Chondrocyte (in vitro differentiated cells): ENCODE data around the gene DISC1. TPM values are rescaled to one million over a fixed set of nuclear protein-coding genes. Genes with fewer than 3 reads are reported as not detected.
"Not testable (repeated sequence)": the region's sequence is repeated elsewhere in the genome, so short reads cannot be mapped to it uniquely, and the experiment has no call there.

Source experiments
- DNase-seq: peaks from one replicate; pipeline ENCODE4 v3.0.0; 2021; ENCODE audit warnings: mixed read lengths, low spot score
- H3K27ac Mint-ChIP-seq: one replicate; pipeline ENCODE4 v1.8.0; 2021; ENCODE audit warnings: mild to moderate bottlenecking, moderate library complexity, mixed read lengths; ENCODE audit not compliant: unreplicated experiment
- H3K27me3 Mint-ChIP-seq: 2 replicates; pipeline ENCODE4 v1.8.0; 2021; ENCODE audit warnings: low read depth, mixed read lengths
- H3K36me3 Mint-ChIP-seq: 2 replicates; pipeline ENCODE4 v1.8.0; 2021; ENCODE audit warnings: low read depth, mixed read lengths
- H3K4me1 Mint-ChIP-seq: 2 replicates; pipeline ENCODE4 v1.8.0; 2021; ENCODE audit warnings: low read depth, mild to moderate bottlenecking, mixed read lengths
- H3K4me3 Mint-ChIP-seq: one replicate; pipeline ENCODE4 v1.8.0; 2021; ENCODE audit warnings: mild to moderate bottlenecking, moderate library complexity, mixed read lengths; ENCODE audit not compliant: unreplicated experiment
- H3K9me3 Mint-ChIP-seq: 2 replicates; pipeline ENCODE4 v1.8.0; 2021; ENCODE audit warnings: low read depth, mixed read lengths
- total RNA-seq: library from RNA; stranded (reverse); gene quantifications from 3 replicates; pipeline ENCODE4 v1.2.1, GENCODE V29; 2021
- TF ChIP-seq, protein P1 (sequence below): fragments of 200-600 bp; sonication (generic); IDR thresholded peaks from 2 replicates; pipeline ENCODE4 v1.5.0; 2021; ENCODE audit warnings: antibody characterized with exemption, mild to moderate bottlenecking, moderate library complexity

DISC1 gene
- total RNA-seq, 1 donor from 2014 or later: 5.0 TPM

DNA sequence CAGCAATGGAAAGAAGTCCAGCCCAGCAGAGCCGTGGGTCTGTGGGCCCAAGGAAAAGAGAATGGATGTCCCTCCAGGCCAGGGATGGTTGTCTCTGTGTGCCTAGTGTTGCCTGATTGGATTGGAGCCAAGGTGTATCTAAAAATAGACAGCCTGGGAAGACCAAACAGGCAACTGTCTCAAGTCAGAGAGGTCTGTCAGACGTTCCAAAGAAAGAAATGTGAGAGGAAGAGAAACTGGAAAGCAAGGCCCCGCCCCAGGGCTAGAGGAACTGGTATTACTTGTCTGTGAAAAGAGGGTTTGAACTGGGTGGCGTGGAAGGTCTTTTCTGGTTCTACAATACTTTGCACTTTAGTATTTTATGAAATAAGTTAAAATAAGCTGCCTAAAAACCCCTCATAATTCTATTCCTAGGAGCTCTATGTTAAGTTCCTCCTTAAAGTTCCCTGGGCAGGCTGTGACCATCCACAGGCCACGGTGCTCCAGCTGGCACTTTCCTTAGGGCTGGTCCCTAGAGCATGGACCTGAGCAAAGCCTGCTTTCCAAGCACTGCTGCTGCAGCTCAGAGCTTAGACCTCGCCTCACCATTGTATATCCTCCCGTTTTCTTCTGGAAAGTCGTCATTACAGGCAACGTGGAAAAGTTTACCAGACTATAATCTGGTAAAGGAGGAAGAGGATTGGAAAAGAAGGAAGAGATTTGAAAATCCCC, 151.6 kb downstream of the DISC1 start:
- Mint-ChIP-seq H3K27me3 (no peaks in the 10 kb centered on the region), H3K4me3 (no peak overlapping the region), H3K36me3 (peaks cover 2% of the 10 kb centered on the region), H3K4me1 (peaks cover 58% of the 10 kb centered on the region), H3K27ac (peak overlapping the region; percentile 88), H3K9me3 (peaks cover 2% of the 10 kb centered on the region)
- DNase-seq: no peak
- TF ChIP-seq, protein P1, sequence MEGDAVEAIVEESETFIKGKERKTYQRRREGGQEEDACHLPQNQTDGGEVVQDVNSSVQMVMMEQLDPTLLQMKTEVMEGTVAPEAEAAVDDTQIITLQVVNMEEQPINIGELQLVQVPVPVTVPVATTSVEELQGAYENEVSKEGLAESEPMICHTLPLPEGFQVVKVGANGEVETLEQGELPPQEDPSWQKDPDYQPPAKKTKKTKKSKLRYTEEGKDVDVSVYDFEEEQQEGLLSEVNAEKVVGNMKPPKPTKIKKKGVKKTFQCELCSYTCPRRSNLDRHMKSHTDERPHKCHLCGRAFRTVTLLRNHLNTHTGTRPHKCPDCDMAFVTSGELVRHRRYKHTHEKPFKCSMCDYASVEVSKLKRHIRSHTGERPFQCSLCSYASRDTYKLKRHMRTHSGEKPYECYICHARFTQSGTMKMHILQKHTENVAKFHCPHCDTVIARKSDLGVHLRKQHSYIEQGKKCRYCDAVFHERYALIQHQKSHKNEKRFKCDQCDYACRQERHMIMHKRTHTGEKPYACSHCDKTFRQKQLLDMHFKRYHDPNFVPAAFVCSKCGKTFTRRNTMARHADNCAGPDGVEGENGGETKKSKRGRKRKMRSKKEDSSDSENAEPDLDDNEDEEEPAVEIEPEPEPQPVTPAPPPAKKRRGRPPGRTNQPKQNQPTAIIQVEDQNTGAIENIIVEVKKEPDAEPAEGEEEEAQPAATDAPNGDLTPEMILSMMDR: no peak

DNA sequence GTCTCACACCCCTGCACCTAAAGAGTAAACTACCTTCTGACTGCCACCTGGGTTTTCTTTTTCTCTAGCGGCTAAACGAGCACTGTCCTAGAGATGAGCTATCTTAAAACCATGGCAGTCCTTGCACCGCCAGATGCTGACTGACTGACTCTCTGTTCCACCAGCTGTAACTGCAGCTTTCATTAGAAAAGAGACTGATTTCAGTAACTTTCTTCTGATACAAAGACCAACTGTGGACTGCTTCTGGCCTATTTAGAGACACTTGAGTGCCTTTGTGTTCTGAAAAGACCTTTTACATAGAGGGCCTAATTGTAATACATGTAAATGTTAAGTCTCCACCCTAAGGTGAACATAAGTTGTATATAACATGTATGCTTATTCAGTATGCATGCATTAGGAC, 152.5 kb downstream of the DISC1 start:
- H3K27ac Mint-ChIP-seq: peak overlapping the region; percentile 17
- no peaks in the 10 kb centered on the region for H3K27me3 Mint-ChIP-seq
- no peak overlapping the region for H3K4me3 Mint-ChIP-seq
- DNase-seq: no peak
- peaks cover 67% of the 10 kb centered on the region for H3K4me1 Mint-ChIP-seq
- H3K9me3 Mint-ChIP-seq: peaks cover 2% of the 10 kb centered on the region
- TF ChIP-seq, protein P1: no peak
- peaks cover 2% of the 10 kb centered on the region for H3K36me3 Mint-ChIP-seq

DNA sequence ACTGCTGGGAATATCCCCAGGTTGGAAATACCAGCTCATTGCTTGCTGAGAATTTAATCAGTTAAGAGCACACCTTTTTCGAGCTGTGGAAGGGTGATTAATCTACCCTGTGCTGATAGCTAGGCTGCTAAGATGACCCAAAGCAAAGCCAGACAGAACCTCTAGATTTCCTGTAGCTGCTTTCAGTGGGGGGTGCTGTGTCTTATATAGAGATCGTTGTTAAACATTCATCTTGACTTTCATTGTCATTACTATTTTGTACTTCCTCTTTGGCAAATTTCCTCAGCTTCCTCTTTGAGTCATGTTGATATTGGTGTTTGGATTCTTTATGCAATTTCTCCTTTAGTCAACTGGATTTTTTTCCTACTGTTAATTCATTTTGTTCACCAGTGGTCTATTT, 155.3 kb downstream of the DISC1 start:
- peaks cover 56% of the 10 kb centered on the region for H3K4me1 Mint-ChIP-seq
- H3K9me3 Mint-ChIP-seq: peaks cover 2% of the 10 kb centered on the region

DNA sequence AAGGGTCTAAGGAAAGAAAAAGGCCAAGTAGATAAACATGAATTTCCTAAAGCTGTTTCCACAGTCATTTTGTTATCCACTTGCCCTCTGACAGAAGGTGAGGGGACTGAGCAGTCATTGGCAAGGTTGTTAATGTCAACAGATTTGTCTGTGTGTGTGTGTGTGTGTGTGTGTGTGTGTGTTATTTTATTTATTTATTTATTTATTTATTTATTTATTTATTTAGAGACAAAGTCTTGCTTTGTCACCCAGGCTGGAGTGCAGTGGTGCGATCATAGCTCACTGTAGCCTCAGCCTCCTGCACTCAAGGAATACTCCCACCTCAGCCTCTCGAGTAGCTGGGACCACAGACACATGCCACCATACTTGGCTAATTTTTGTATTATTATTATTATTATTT, 158.5 kb downstream of the DISC1 start:
- not testable (repeated sequence) for H3K4me3 Mint-ChIP-seq, H3K9me3 Mint-ChIP-seq, H3K36me3 Mint-ChIP-seq, H3K27ac Mint-ChIP-seq, H3K27me3 Mint-ChIP-seq, DNase-seq
- H3K4me1 Mint-ChIP-seq: peaks cover 34% of the 10 kb centered on the region

More for the DNA sequence above, 155.3 kb downstream of the DISC1 start:
- no peak for DNase-seq
- Mint-ChIP-seq H3K27me3 (no peaks in the 10 kb centered on the region), H3K4me3 (no peak overlapping the region), H3K36me3 (no peaks in the 10 kb centered on the region), H3K27ac (no peak overlapping the region)
- TF ChIP-seq, protein P1: no peak

DNA sequence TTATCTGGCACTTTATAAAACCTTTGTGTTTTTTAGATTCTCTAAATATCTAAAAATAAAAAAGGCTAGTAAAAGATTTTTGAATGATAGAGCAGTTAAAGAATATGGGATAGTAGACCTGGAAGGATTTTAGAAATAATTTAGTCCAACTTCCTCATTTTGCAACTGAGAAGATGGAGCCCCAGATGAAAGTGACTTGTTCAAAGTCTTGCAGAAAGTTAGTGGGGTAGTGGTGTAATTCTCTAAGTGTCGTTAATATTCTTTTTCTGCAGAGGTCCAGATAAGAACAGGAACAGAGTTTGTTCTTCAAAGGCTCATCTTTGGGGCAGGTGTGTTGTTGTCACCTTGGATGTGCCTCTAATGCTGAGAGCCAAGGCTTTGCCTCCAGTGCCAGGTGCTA, 159.5 kb downstream of the DISC1 start:
- TF ChIP-seq, protein P1: no peak
- no peak overlapping the region for H3K4me3 Mint-ChIP-seq
- DNase-seq: no peak
- no peaks in the 10 kb centered on the region for H3K36me3 Mint-ChIP-seq
- H3K9me3 Mint-ChIP-seq: peaks cover 2% of the 10 kb centered on the region
- no peak overlapping the region for H3K27ac Mint-ChIP-seq
- H3K4me1 Mint-ChIP-seq: peaks cover 34% of the 10 kb centered on the region
- H3K27me3 Mint-ChIP-seq: no peaks in the 10 kb centered on the region

DNA sequence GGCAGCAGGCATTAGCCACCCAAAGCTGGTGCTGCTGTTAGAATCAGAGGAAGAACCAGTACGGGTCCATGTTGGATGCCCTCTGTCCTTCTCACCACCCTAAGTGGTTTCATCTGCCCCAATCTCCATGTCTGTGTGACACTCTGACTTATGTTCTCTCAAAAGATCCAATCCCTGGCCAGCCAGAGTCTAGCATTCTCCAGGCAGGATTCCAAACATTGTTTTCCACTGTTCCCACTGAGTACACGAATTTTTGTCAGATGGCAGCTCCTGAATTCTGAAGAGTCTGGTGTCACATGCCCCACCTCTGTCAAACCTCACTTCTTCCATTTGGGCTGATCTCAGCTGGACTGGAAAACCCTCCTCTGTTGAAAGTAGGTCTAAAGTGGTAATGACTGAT, 166.0 kb downstream of the DISC1 start:
- Mint-ChIP-seq H3K4me3 (no peak overlapping the region), H3K36me3 (peaks cover 1% of the 10 kb centered on the region), H3K9me3 (peaks cover 2% of the 10 kb centered on the region), H3K27me3 (no peaks in the 10 kb centered on the region), H3K4me1 (peaks cover 17% of the 10 kb centered on the region), H3K27ac (no peak overlapping the region)
- DNase-seq: no peak
- TF ChIP-seq, protein P1: no peak
